Transverse colon (tissue), 4 donors: ENCODE results near the gene TMEM229B. TPM values are rescaled to one million over a fixed set of nuclear protein-coding genes. Genes with fewer than 3 reads are reported as not detected.

Experiments
- DNase-seq: peaks from one replicate; pipeline ENCODE4 v3.0.0-alpha.2; 2019
- H3K27ac ChIP-seq, 4 donors: fragments of 200-600 bp; sonication (generic); 2 replicates each; pipeline ENCODE4 v1.5.1; 2016 to 2018; ENCODE audit warnings: inconsistent platforms in 4 of 4
- H3K27me3 ChIP-seq: fragments of 200-600 bp; sonication (generic); 2 replicates; pipeline ENCODE4 v1.5.1; 2017; ENCODE audit warnings: inconsistent platforms
- H3K36me3 ChIP-seq, 4 donors: fragments of 200-600 bp; sonication (generic); 2 replicates each; pipeline ENCODE4 v1.5.1; 2017 to 2019; ENCODE audit warnings: inconsistent platforms in 4 of 4
- H3K4me1 ChIP-seq, 4 donors: fragments of 200-600 bp; sonication (generic); 2 replicates each; pipeline ENCODE4 v1.5.1; 2017 to 2020; ENCODE audit warnings: inconsistent platforms in 4 of 4
- H3K4me3 ChIP-seq, 4 donors: fragments of 200-600 bp; sonication (generic); 1 replicate in 1 of 4; 2 replicates in 3 of 4; pipeline versions ENCODE4 v1.5.1 to v1.6.1; 2017 to 2019; ENCODE audit warnings: inconsistent platforms in 4 of 4
- H3K9me3 ChIP-seq, 2 donors: fragments of 200-600 bp; sonication (generic); 2 replicates each; pipeline ENCODE4 v1.5.1; 2017 to 2019; ENCODE audit warnings: inconsistent platforms in 2 of 2
- CTCF ChIP-seq, 5 experiments: fragments of 200-600 bp in 3 of 5; fragments of 450-650 bp in 2 of 5; sonication (generic) in 3 of 5; IDR thresholded peaks; 1 replicate in 2 of 5; 2 replicates in 3 of 5; pipeline ENCODE4 v1.5.1; 2016 to 2017; ENCODE audit warnings: antibody characterized with exemption in 5 of 5, inconsistent platforms in 3 of 5, mild to moderate bottlenecking in 2 of 5, moderate library complexity in 1 of 5
- EP300 ChIP-seq: sonication (generic); formaldehyde crosslinking; IDR thresholded peaks from one replicate; pipeline ENCODE4 v1.6.1; 2017; ENCODE audit warnings: antibody characterized with exemption, low read depth
- POLR2A ChIP-seq: fragments of 450-650 bp; IDR thresholded peaks from one replicate; pipeline ENCODE4 v1.6.1; 2016; ENCODE audit warnings: antibody characterized with exemption, mild to moderate bottlenecking, moderate library complexity
- POLR2AphosphoS5 ChIP-seq, 3 donors: sonication (generic); formaldehyde crosslinking; IDR thresholded peaks; one replicate each; pipeline ENCODE4 v1.6.1; 2016; ENCODE audit warnings: antibody characterized with exemption in 3 of 3
- WGBS, 2 donors: methylation state at CpG; one replicate each; pipeline ENCODE4 v1.1.5; 2018; ENCODE audit warnings: low coverage in 1 of 2; 5-methylcytosine and 5-hydroxymethylcytosine counted together
- in situ Hi-C, 4 donors: fragments of 200-750 bp; cut with MboI; loops; one replicate each; pipeline versions ENCODE4 v1.15.0 to v1.15.1; 2017; ENCODE audit warnings: low sequenced_read_pairs in 3 of 4, low pct_ligation_motif_present in 1 of 4, low pct_unique_long_range_greater_than_20kb in 1 of 4
- intact Hi-C: fragments of 100-400 bp; cut with DNase I; formaldehyde crosslinking; loops from one replicate; pipeline ENCODE4 v1.15.1; 2023; ENCODE audit warnings: low total_unique reads
- total RNA-seq, 4 donors: library from RNA; depleted of rRNA; stranded (reverse); fragments of >200 nt; gene quantifications; one replicate each; pipeline ENCODE4 v1.1.0, GENCODE V29; 2016

Gene TMEM229B
- total RNA-seq = 10 to 100 TPM in 1 of 4 donors, 1 to 10 TPM in 3; 3.7 to 13.5 (median 7.4) TPM

GRCh38 chr14:67487937-67488893 is at the start of gene TMEM229B:
Gene TMEM229B, minus strand, starts transcription at chr14:67488721. Its CDS starts 14,798 bp downstream, at chr14:67473923.
- DNase-seq = peak; percentile 74
- peaks cover 0 to 13% (median 2%) of the 10 kb centered on the region in 4 donors for H3K4me1 ChIP-seq
- 55% methylated on average over 13 of the region's 13 CpGs; no CpG with 5 or more reads in 1 of the 2 donors for WGBS, 2 donors
- H3K4me3 ChIP-seq = peak within 1 kb of the TSS in 3 of 4 donors; percentile 14 to 39 (median 29)
- in situ Hi-C loops (no loop called here), intact Hi-C loops (no loop called here)
- H3K27me3 ChIP-seq = no peaks in the 10 kb centered on the region
- H3K9me3 ChIP-seq = peaks cover 1 to 3% of the 10 kb centered on the region in 2 donors
- H3K27ac ChIP-seq = peak within 1 kb of the TSS; percentile 56 to 73 (median 62)
- TF ChIP-seq POLR2A (no peak), CTCF (IDR thresholded peaks at IDR 0.05) (no peak), POLR2AphosphoS5 (IDR thresholded peaks at IDR 0.05) (no peak), EP300 (no peak)
- H3K36me3 ChIP-seq = no peaks in the 10 kb centered on the region

- in situ Hi-C loops (no loop called here), intact Hi-C loops (no loop called here)
- no peak for DNase-seq
- no peak overlapping the region for H3K27ac ChIP-seq
- peaks cover 0 to 27% (median 6%) of the 10 kb centered on the region in 4 donors for H3K4me1 ChIP-seq
- no peaks in the 10 kb centered on the region for H3K27me3 ChIP-seq
- WGBS, 2 donors = 67% methylated on average over 1 to 3 of the region's 3 CpGs
- no peaks in the 10 kb centered on the region for H3K36me3 ChIP-seq
- H3K4me3 ChIP-seq = no peak overlapping the region
- TF ChIP-seq EP300 (no peak), POLR2A (no peak), CTCF (IDR thresholded peaks at IDR 0.05) (no peak), POLR2AphosphoS5 (IDR thresholded peaks at IDR 0.05) (no peak)
- no peaks in the 10 kb centered on the region for H3K9me3 ChIP-seq
These were observed 49.2 kb upstream of the TMEM229B start for GRCh38 chr14:67537736-67538135.

- no peaks in the 10 kb centered on the region for H3K9me3 ChIP-seq
- TF ChIP-seq CTCF (IDR thresholded peaks at IDR 0.05) (no peak), EP300 (no peak), POLR2A (no peak), POLR2AphosphoS5 (IDR thresholded peaks at IDR 0.05) (no peak)
- in situ Hi-C loops = no loop called here
- intact Hi-C loops = no loop called here
- no peak overlapping the region for H3K4me3 ChIP-seq
- no peaks in the 10 kb centered on the region for H3K27me3 ChIP-seq
- H3K27ac ChIP-seq = no peak overlapping the region
- H3K4me1 ChIP-seq = peaks cover 0 to 26% (median 8%) of the 10 kb centered on the region in 4 donors
- WGBS, 2 donors = 80% methylated on average over 4 of the region's 4 CpGs; no CpG with 5 or more reads in 1 of the 2 donors
- DNase-seq = no peak
- H3K36me3 ChIP-seq = no peaks in the 10 kb centered on the region
These were observed 47.6 kb upstream of the TMEM229B start for GRCh38 chr14:67536087-67536486.

GRCh38 chr14:67533754-67534085 is 45.2 kb upstream of the TMEM229B start:
- WGBS, 2 donors = 20 to 35% methylated on average over 1 to 6 of the region's 6 CpGs
- Histone ChIP-seq H3K9me3 (no peaks in the 10 kb centered on the region), H3K4me3 (peak overlapping the region; percentile 21 to 89 (median 82)), H3K27ac (peak overlapping the region; percentile 75 to 91 (median 89)), H3K4me1 (peaks cover 0 to 18% (median 8%) of the 10 kb centered on the region in 4 donors), H3K36me3 (no peaks in the 10 kb centered on the region), H3K27me3 (no peaks in the 10 kb centered on the region)
- in situ Hi-C loops (no loop called here), intact Hi-C loops (no loop called here)
- peak; percentile 36 for DNase-seq
- no peak for TF ChIP-seq EP300
- TF ChIP-seq POLR2AphosphoS5 (IDR thresholded peaks at IDR 0.05) = no peak
- no peak for TF ChIP-seq CTCF (IDR thresholded peaks at IDR 0.05)
- TF ChIP-seq POLR2A = peak; percentile 1
